C4-2B (cell line): ENCODE measurements around the gene PLCZ1.

ENCODE experiments used
- H3K27ac ChIP-seq: fragments of 450-650 bp; 2 replicates; pipeline ENCODE4 v1.5.1; 2017
- CTCF ChIP-seq: fragments of 450-650 bp; conservative IDR thresholded peaks from 2 replicates; pipeline ENCODE4 v1.5.1; 2017; ENCODE audit warnings: mild to moderate bottlenecking
- ZFX ChIP-seq: fragments of 450-650 bp; IDR thresholded peaks from 2 replicates; pipeline ENCODE4 v1.6.1; 2017

The PLCZ1 gene

GRCh38 chr12:18721452-18721851 lies 16.4 kb downstream of the PLCZ1 start:
- no peak overlapping the region for H3K27ac ChIP-seq
- TF ChIP-seq ZFX (no peak), CTCF (no peak)

- H3K27ac ChIP-seq, result no peak overlapping the region
- TF ChIP-seq ZFX (no peak), CTCF (no peak)
Measured at GRCh38 chr12:18720690-18721089, 17.1 kb downstream of the PLCZ1 start.

- no peak overlapping the region for H3K27ac ChIP-seq
Measured at GRCh38 chr12:18719922-18720510, 17.8 kb downstream of the PLCZ1 start.

GRCh38 chr12:18718462-18718861 lies 19.4 kb downstream of the PLCZ1 start:
- no peak for TF ChIP-seq ZFX
- no peak for TF ChIP-seq CTCF
- no peak overlapping the region for H3K27ac ChIP-seq

More at GRCh38 chr12:18719922-18720510, 17.8 kb downstream of the PLCZ1 start:
- no peak for TF ChIP-seq CTCF

- H3K27ac ChIP-seq, result no peak overlapping the region
- TF ChIP-seq ZFX (no peak), CTCF (no peak)
Measured at GRCh38 chr12:18716236-18716635, 21.6 kb downstream of the PLCZ1 start.

- H3K27ac ChIP-seq, result no peak overlapping the region
- TF ChIP-seq ZFX (no peak), CTCF (no peak)
Measured at GRCh38 chr12:18706798-18707197, 31.0 kb downstream of the PLCZ1 start.

- no peak for TF ChIP-seq CTCF
- TF ChIP-seq ZFX, result no peak
- no peak overlapping the region for H3K27ac ChIP-seq
Measured at GRCh38 chr12:18703911-18704310, 33.9 kb downstream of the PLCZ1 start.
